Measurements from ENCODE around the gene NME4.

- TF ChIP-seq, protein P1, sequence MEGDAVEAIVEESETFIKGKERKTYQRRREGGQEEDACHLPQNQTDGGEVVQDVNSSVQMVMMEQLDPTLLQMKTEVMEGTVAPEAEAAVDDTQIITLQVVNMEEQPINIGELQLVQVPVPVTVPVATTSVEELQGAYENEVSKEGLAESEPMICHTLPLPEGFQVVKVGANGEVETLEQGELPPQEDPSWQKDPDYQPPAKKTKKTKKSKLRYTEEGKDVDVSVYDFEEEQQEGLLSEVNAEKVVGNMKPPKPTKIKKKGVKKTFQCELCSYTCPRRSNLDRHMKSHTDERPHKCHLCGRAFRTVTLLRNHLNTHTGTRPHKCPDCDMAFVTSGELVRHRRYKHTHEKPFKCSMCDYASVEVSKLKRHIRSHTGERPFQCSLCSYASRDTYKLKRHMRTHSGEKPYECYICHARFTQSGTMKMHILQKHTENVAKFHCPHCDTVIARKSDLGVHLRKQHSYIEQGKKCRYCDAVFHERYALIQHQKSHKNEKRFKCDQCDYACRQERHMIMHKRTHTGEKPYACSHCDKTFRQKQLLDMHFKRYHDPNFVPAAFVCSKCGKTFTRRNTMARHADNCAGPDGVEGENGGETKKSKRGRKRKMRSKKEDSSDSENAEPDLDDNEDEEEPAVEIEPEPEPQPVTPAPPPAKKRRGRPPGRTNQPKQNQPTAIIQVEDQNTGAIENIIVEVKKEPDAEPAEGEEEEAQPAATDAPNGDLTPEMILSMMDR (conservative IDR thresholded peaks at IDR 0.05; ENCODE audit: low read length) = peak; percentile 85
- no peak for TF ChIP-seq EZH2phosphoT487 (IDR thresholded peaks at IDR 0.05; ENCODE audit: borderline replicate concordance, low read depth, low read length)
These were observed 34.9 kb upstream of the NME4 start for GRCh38 chr16:361872-362701.

All from OCI-LY7 (cell line).